ENCODE measurements around the gene CLCF1. TPM values are rescaled to one million over a fixed set of nuclear protein-coding genes. Genes with fewer than 3 reads are reported as not detected.

Gene CLCF1
- total and polyA plus RNA-seq, 2 of the 13 experiments (the other 11 are each of a cell fraction or from before 2014, with no cell fraction given) = 0.49 to 0.78 TPM

DNA sequence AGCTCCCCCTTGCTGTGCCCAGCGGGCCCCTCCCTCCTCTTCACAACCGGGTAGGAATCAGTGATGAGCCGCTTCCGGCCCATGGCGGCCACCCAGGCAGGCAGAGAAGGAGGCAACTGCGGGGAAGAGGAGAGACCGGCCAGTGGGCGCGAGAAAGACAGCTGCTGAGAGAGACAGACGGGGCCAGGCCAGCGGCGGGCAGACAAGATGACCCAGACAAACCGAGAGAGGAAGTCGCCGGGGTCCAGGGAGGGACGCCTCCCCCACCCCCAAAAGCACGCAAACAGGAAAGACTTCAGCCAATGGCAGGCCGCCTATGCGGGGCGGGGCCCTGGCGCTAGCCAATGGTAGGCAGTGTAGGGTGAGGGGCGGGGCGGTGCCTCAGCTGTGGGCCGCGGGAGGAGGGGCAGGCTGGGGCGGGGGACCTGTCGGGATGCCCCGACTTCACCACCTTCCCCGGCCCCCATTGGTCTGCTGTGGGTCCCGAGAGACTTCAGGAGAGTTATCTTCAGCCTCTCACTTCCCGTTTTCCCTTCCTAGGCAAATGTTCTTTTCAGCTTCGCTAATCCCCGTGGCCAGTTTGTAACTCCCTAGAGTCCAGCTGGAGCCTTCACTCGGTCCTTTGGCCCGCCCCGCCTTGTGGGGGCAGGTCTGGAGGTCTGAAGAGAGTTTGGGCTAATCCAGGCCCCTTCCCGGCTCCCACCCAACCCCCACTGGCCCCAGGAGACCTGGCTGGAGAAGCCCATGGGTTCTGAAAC is 19.9 kb downstream of the CLCF1 start, which contains the start of gene POLD4 (continued):
- peak; percentile 22; the same call in 1 of the 2 replicates for TF ChIP-seq ZGPAT (CRISPR knock-in tag; IDR thresholded peaks at IDR 0.05)
- 0 out of 2 replicates have a peak, but pooled peaks have one; percentile 34 for TF ChIP-seq ZNF773 (CRISPR knock-in tag; IDR thresholded peaks at IDR 0.05; ENCODE audit: borderline replicate concordance)
- peak; percentile 54; the same call in 1 of the 2 replicates for TF ChIP-seq IRF2 (CRISPR knock-in tag; IDR thresholded peaks at IDR 0.05)
- TF ChIP-seq SP2 (CRISPR knock-in tag; IDR thresholded peaks at IDR 0.05) = peak; percentile 85
- peak in 1 of 2 experiments; percentile 34; a peak in 1 of 4 replicates for TF ChIP-seq KLF16 (CRISPR knock-in tag; IDR thresholded peaks at IDR 0.05)
- TF ChIP-seq ATF5 (CRISPR knock-in tag; IDR thresholded peaks at IDR 0.05; ENCODE audit: low read depth) = no peak
- peak; percentile 29; the same call in 1 of the 2 replicates for TF ChIP-seq ZNF441 (CRISPR knock-in tag; IDR thresholded peaks at IDR 0.05; ENCODE audit: borderline replicate concordance)
- no peak for TF ChIP-seq EHMT2 (IDR thresholded peaks at IDR 0.05; ENCODE audit: borderline replicate concordance, low read depth, low read length)
- no peak for TF ChIP-seq PHB2 (IDR thresholded peaks at IDR 0.05; ENCODE audit: partially characterized antibody)
- peak; percentile 36; the same call in 1 of the 2 replicates for TF ChIP-seq ZFP1 (CRISPR knock-in tag; IDR thresholded peaks at IDR 0.05)
- TF ChIP-seq MEF2D (CRISPR knock-in tag; IDR thresholded peaks at IDR 0.05) = peak; percentile 53; the same call in 1 of the 2 replicates
- no peak for TF ChIP-seq MTF2 (CRISPR knock-in tag; IDR thresholded peaks at IDR 0.05; ENCODE audit: borderline replicate concordance)
- TF ChIP-seq GRHL1 (CRISPR knock-in tag; conservative IDR thresholded peaks at IDR 0.05) = no peak

Data from HepG2 (cell line).